ENCODE data around the gene CBLL1. TPM values are rescaled to one million over a fixed set of nuclear protein-coding genes. Genes with fewer than 3 reads are reported as not detected.

Gene CBLL1, protein sequence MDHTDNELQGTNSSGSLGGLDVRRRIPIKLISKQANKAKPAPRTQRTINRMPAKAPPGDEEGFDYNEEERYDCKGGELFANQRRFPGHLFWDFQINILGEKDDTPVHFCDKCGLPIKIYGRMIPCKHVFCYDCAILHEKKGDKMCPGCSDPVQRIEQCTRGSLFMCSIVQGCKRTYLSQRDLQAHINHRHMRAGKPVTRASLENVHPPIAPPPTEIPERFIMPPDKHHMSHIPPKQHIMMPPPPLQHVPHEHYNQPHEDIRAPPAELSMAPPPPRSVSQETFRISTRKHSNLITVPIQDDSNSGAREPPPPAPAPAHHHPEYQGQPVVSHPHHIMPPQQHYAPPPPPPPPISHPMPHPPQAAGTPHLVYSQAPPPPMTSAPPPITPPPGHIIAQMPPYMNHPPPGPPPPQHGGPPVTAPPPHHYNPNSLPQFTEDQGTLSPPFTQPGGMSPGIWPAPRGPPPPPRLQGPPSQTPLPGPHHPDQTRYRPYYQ
- total RNA-seq (10 to 100 TPM; 28.9 to 29.9 TPM), polyA plus RNA-seq (ENCODE audit: insufficient read length in 2 of 2) (10 to 100 TPM; 28.7 to 33.7 TPM)
- long read RNA-seq, donor 1, full-length matches to known transcripts, result 14 of 14 reads
- long read RNA-seq, donor 1, partial matches to known transcripts, result 0 of 14 reads
- long read RNA-seq, donor 1, other reads (novel, unspliced or antisense), result 0 of 14 reads
- long read RNA-seq, donor 2, full-length matches to known transcripts, result 1 of 1 reads
- long read RNA-seq, donor 2, partial matches to known transcripts, result 0 of 1 reads
- long read RNA-seq, donor 2, other reads (novel, unspliced or antisense), result 0 of 1 reads
- long read RNA-seq, donor 3, partial matches to known transcripts, result 0 of 3 reads
- long read RNA-seq, donor 3, other reads (novel, unspliced or antisense), result 0 of 3 reads
- long read RNA-seq, donor 4, full-length matches to known transcripts, result 7 of 7 reads
- long read RNA-seq, donor 4, partial matches to known transcripts, result 0 of 7 reads
- long read RNA-seq, donor 4, other reads (novel, unspliced or antisense), result 0 of 7 reads

DNA sequence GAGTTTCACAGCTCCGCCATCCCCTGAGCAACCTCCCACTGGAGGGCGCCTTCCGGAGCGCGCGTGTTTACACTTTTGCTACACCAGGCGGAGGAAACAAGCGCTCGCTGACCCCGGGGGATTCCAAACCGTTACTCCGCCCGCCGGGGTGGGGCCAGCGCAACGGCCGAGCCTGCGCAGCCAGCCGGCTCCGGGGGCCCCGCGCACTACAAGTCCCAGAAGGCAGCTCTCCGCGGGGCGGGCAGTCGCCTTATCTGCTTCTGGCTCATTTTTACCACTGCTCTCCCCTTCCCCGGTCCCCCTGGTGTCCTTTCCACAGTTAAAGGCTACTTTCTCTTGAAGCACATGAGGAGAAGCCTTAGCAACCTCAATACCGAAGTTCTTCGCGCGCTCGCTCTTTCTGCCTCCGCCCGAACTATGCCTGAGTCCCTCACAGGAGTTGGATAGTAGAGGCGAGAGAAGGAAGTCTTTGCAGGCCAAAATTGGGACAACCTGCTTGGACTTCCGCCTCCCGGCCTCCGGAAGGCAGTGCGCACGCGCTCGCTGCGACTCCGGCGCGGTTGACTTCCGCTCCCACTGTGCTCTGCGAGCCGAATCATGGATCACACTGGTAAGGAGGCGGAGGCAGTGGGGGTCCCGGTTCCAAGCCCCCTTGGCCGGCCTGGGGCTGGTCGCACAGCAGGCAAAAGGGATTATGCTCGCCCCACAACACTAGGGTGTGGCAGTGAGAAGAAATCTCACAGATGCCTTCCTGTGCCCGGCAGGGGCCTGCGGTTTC lies at the start of gene CBLL1:
Gene CBLL1 (plus strand): TSS at position 576 of the 778 bp plus-strand sequence. CDS start 22 bp downstream, at position 598.
- Histone ChIP-seq H3K27me3 (ENCODE audit: control insufficient read depth, insufficient read depth, low read length) (no peaks in the 10 kb centered on the region), H3K27ac (ENCODE audit: low read depth, low read length) (peak within 1 kb of the TSS; percentile 93), H3K9me3 (ENCODE audit: control insufficient read depth, insufficient read depth, low read length) (no peaks in the 10 kb centered on the region), H3K36me3 (ENCODE audit: control insufficient read depth, insufficient read depth, low read length) (no peaks in the 10 kb centered on the region), H3K4me3 (ENCODE audit: low read depth, low read length) (peak within 1 kb of the TSS; percentile 91), H3K4me1 (ENCODE audit: control insufficient read depth, insufficient read depth, low read length) (peaks cover 6% of the 10 kb centered on the region)
- DNase-seq (ENCODE audit: low read depth in 4 of 6, low spot score in 6 of 6), result peak; percentile 88 to 99 (median 95)
- 0% methylated on average over 56 of the region's 56 CpGs for WGBS (ENCODE audit: insufficient coverage)

DNA sequence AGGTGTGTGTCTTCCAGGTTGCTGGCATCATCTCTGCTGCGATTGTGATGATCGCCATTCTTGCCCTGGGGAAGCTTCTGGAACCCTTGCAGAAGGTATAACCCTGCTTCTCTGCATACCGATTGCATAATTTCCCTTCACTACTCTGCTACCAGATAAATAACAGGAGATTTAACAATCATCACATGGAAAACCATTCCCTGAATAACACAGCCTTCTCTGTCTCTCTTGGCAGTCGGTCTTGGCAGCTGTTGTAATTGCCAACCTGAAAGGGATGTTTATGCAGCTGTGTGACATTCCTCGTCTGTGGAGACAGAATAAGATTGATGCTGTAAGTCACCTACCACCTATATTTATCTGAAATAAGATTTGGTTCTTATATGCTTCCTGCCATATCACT lies 49.6 kb upstream of the CBLL1 start:
- peak in 2 of 6 donors; percentile 65 to 73 for DNase-seq (ENCODE audit: low read depth in 4 of 6, low spot score in 6 of 6)
- 42% methylated on average over 3 of the region's 5 CpGs for WGBS (ENCODE audit: insufficient coverage)

DNA sequence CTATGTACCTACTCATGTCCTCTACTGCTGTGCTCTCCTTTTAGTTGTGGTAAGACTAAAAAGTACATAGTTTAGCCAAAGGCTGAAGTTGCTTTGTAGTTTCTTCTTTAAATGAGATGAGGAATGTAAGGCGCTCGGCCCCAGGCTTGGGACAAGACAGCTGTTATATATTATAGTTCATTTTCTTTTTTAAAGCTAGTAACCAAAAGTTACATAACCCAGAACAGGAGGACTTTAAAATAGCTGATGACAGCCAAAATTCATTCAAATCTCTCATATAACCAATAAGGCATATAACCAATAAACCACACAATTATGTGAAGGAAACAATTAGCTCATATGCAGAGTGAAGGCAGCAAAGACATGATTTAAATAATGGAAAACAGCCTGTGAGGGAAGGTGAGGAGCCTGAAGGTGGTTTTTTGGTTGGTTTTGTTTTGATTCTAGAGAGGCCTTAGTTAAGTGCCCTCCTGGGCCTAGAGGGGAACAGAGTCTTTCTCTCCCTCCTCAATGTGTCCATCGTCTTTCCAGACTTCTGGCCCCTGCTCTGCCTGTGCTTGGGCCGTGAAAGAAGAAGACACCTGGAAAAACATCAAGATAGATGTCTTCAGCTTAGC lies 47.5 kb upstream of the CBLL1 start:
- Histone ChIP-seq H3K27me3 (ENCODE audit: control insufficient read depth, insufficient read depth, low read length) (no peaks in the 10 kb centered on the region), H3K4me3 (ENCODE audit: low read depth, low read length) (no peak overlapping the region), H3K27ac (ENCODE audit: low read depth, low read length) (no peak overlapping the region), H3K4me1 (ENCODE audit: control insufficient read depth, insufficient read depth, low read length) (peaks cover 4% of the 10 kb centered on the region), H3K9me3 (ENCODE audit: control insufficient read depth, insufficient read depth, low read length) (no peaks in the 10 kb centered on the region), H3K36me3 (ENCODE audit: control insufficient read depth, insufficient read depth, low read length) (no peaks in the 10 kb centered on the region)
- 83% methylated on average over 2 of the region's 4 CpGs for WGBS (ENCODE audit: insufficient coverage)
- DNase-seq (ENCODE audit: low read depth in 4 of 6, low spot score in 6 of 6), result no peak

More for the DNA sequence above, 49.6 kb upstream of the CBLL1 start:
- Histone ChIP-seq H3K27me3 (ENCODE audit: control insufficient read depth, insufficient read depth, low read length) (no peaks in the 10 kb centered on the region), H3K27ac (ENCODE audit: low read depth, low read length) (no peak overlapping the region), H3K9me3 (ENCODE audit: control insufficient read depth, insufficient read depth, low read length) (no peaks in the 10 kb centered on the region), H3K36me3 (ENCODE audit: control insufficient read depth, insufficient read depth, low read length) (no peaks in the 10 kb centered on the region), H3K4me3 (ENCODE audit: low read depth, low read length) (no peak overlapping the region), H3K4me1 (ENCODE audit: control insufficient read depth, insufficient read depth, low read length) (peaks cover 4% of the 10 kb centered on the region)

DNA sequence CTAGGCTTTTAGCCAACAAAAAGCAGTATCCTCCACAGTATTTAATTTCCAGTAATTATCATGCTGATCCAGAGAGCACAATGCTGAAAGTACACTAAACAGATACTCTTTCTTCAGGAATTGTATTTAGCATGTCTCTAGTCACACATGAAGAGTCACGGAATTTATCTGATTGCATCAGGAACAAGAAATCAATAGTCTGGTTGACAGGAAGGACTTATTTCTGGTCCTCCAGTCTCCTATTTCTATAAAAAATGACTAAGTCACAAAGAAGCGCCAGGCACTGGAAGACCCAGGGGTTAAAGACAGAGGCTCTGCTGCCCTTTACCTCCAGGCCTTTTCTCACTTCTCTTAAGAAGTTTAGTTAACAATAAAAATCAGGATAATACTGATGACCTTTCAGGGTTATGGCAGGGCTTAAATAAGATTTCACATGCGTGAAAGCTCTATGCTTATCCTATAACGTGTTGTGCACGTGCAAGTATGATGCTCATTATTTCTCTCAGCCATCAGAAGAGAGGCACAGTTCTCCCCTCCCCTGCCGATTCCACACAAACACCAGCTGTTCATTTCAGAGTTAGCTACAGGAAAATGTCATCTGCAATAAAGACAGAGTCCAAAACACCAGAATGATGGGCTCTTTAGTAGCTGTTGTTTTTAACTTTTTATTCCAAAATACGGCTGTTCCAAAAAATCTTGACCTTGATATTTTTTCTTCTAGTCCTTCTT lies 46.5 kb upstream of the CBLL1 start:
- 50% methylated on average over 2 of the region's 7 CpGs for WGBS (ENCODE audit: insufficient coverage)
- peak overlapping the region; percentile 15 for H3K27ac ChIP-seq (ENCODE audit: low read depth, low read length)
- DNase-seq (ENCODE audit: low read depth in 4 of 6, low spot score in 6 of 6), result peak in 2 of 6 donors; percentile 74 to 79
- no peaks in the 10 kb centered on the region for H3K36me3 ChIP-seq (ENCODE audit: control insufficient read depth, insufficient read depth, low read length)
- H3K9me3 ChIP-seq (ENCODE audit: control insufficient read depth, insufficient read depth, low read length), result no peaks in the 10 kb centered on the region
- no peak overlapping the region for H3K4me3 ChIP-seq (ENCODE audit: low read depth, low read length)
- peaks cover 4% of the 10 kb centered on the region for H3K4me1 ChIP-seq (ENCODE audit: control insufficient read depth, insufficient read depth, low read length)
- no peaks in the 10 kb centered on the region for H3K27me3 ChIP-seq (ENCODE audit: control insufficient read depth, insufficient read depth, low read length)

DNA sequence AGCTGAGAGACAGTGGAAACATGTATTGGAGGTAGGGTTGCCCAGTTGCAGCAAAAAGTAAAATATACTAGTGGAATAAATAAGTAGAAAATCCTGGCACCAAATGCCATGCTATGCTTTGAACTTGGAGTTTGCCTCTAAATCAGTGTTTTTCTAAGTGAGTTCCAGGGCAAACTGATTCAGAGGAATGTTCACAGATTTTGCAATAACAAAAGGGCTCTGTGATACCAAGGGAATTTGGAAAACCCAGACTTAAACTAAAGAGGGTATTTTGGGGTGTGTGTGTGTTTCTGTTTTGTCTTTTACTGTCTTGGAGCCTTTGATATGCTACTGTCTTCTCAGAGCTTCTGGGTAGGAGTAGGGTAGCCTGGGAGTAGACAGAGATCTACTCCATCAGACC lies 43.4 kb upstream of the CBLL1 start:
- Histone ChIP-seq H3K36me3 (ENCODE audit: control insufficient read depth, insufficient read depth, low read length) (no peaks in the 10 kb centered on the region), H3K4me1 (ENCODE audit: control insufficient read depth, insufficient read depth, low read length) (no peaks in the 10 kb centered on the region), H3K9me3 (ENCODE audit: control insufficient read depth, insufficient read depth, low read length) (no peaks in the 10 kb centered on the region), H3K27ac (ENCODE audit: low read depth, low read length) (no peak overlapping the region), H3K27me3 (ENCODE audit: control insufficient read depth, insufficient read depth, low read length) (no peaks in the 10 kb centered on the region), H3K4me3 (ENCODE audit: low read depth, low read length) (no peak overlapping the region)
- no peak for DNase-seq (ENCODE audit: low read depth in 4 of 6, low spot score in 6 of 6)

DNA sequence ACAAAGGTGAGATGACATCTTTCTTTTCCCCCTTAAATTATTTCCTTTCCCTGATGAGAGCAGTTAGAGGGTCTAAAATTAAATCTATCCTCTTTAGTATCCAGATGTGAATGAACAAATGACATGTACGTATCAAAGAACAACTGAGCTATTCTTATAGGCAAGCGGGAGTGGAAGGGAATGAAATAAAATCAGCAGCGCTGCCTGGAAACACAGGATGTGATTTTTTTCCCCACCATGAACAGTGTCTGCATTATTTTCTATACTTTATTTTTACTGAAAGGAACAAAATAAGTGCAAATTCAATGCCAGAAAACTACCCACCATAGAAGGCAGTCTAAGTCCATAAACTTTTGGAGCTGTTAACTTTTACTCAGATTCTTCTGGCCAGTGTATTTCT lies 42.8 kb upstream of the CBLL1 start:
- Histone ChIP-seq H3K27me3 (ENCODE audit: control insufficient read depth, insufficient read depth, low read length) (no peaks in the 10 kb centered on the region), H3K4me3 (ENCODE audit: low read depth, low read length) (no peak overlapping the region), H3K9me3 (ENCODE audit: control insufficient read depth, insufficient read depth, low read length) (no peaks in the 10 kb centered on the region), H3K4me1 (ENCODE audit: control insufficient read depth, insufficient read depth, low read length) (no peaks in the 10 kb centered on the region), H3K27ac (ENCODE audit: low read depth, low read length) (no peak overlapping the region), H3K36me3 (ENCODE audit: control insufficient read depth, insufficient read depth, low read length) (no peaks in the 10 kb centered on the region)
- DNase-seq (ENCODE audit: low read depth in 4 of 6, low spot score in 6 of 6), result peak in 1 of 6 donors; percentile 21
- WGBS (ENCODE audit: insufficient coverage), result no CpG with 5 or more reads among the region's 3 CpGs

DNA sequence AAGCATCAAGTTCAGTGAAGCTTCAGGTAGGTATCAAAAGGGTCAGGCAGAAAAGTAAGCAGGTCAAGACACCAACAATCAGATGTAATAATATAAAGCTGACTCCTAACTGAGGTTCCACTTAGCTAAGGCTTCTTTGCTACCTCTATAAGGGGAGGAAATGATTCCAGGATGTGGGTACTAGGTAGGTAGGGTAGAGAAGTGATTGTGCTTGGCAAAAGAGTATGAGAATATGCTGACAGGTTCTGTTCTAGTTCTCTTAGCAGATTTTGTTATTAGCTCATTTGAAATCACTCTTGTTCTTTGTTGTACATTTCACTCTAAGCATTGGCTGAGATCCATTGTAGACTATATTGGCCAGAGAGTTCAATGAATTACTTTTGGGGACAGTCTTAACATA lies 40.7 kb upstream of the CBLL1 start:
- no peak overlapping the region for H3K27ac ChIP-seq (ENCODE audit: low read depth, low read length)
- no peak overlapping the region for H3K4me3 ChIP-seq (ENCODE audit: low read depth, low read length)
- H3K36me3 ChIP-seq (ENCODE audit: control insufficient read depth, insufficient read depth, low read length), result no peaks in the 10 kb centered on the region
- DNase-seq (ENCODE audit: low read depth in 4 of 6, low spot score in 6 of 6), result no peak
- H3K9me3 ChIP-seq (ENCODE audit: control insufficient read depth, insufficient read depth, low read length), result no peaks in the 10 kb centered on the region
- H3K27me3 ChIP-seq (ENCODE audit: control insufficient read depth, insufficient read depth, low read length), result no peaks in the 10 kb centered on the region
- H3K4me1 ChIP-seq (ENCODE audit: control insufficient read depth, insufficient read depth, low read length), result no peaks in the 10 kb centered on the region

DNA sequence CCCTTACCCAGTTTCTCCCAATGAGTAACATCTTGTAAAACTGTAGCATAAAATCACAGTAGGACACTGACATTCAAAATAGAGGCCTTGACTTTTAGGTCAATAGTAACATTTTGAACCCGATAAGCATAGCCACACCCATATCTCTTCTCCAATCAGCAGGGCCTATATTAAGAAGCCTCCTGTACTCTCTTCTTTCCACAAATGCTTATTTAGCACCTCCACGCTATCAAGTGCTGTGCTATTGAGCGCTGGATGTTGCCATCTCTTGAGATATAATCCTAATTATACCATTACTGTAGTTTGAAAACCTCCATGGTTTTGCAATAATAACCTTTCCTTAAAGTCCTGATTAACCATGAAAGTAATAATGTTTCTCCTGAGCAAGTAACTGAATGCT lies 40.1 kb upstream of the CBLL1 start:
- WGBS (ENCODE audit: insufficient coverage), result 100% methylated on average over 1 of the region's 3 CpGs
- no peaks in the 10 kb centered on the region for H3K9me3 ChIP-seq (ENCODE audit: control insufficient read depth, insufficient read depth, low read length)
- no peak for DNase-seq (ENCODE audit: low read depth in 4 of 6, low spot score in 6 of 6)
- no peak overlapping the region for H3K4me3 ChIP-seq (ENCODE audit: low read depth, low read length)
- no peaks in the 10 kb centered on the region for H3K27me3 ChIP-seq (ENCODE audit: control insufficient read depth, insufficient read depth, low read length)
- no peaks in the 10 kb centered on the region for H3K36me3 ChIP-seq (ENCODE audit: control insufficient read depth, insufficient read depth, low read length)
- H3K4me1 ChIP-seq (ENCODE audit: control insufficient read depth, insufficient read depth, low read length), result no peaks in the 10 kb centered on the region
- no peak overlapping the region for H3K27ac ChIP-seq (ENCODE audit: low read depth, low read length)

Measured in spinal cord (tissue), 10 donors.